Type B pancreatic cell (in vitro differentiated cells): ENCODE measurements around the gene PHLPP1. TPM values are rescaled to one million over a fixed set of nuclear protein-coding genes. Genes with fewer than 3 reads are reported as not detected.

ENCODE experiments used
- DNase-seq: peaks from one replicate; pipeline ENCODE4 v3.0.0; 2021; ENCODE audit warnings: mixed read lengths; ENCODE audit not compliant: unreplicated experiment; ENCODE audit errors: extremely low spot score
- H3K27ac Mint-ChIP-seq: 2 replicates; pipeline ENCODE4 v1.8.0; 2021; ENCODE audit warnings: mild to moderate bottlenecking, mixed read lengths
- H3K27me3 Mint-ChIP-seq: 2 replicates; pipeline ENCODE4 v1.8.0; 2021; ENCODE audit warnings: mixed read lengths
- H3K36me3 Mint-ChIP-seq: 2 replicates; pipeline ENCODE4 v1.8.0; 2021; ENCODE audit warnings: mixed read lengths
- H3K4me1 Mint-ChIP-seq: one replicate; pipeline ENCODE4 v1.8.0; 2021; ENCODE audit warnings: mixed read lengths; ENCODE audit not compliant: unreplicated experiment
- H3K4me3 Mint-ChIP-seq: 2 replicates; pipeline ENCODE4 v1.8.0; 2021; ENCODE audit warnings: mild to moderate bottlenecking, mixed read lengths
- H3K9me3 Mint-ChIP-seq: 2 replicates; pipeline ENCODE4 v1.8.0; 2021; ENCODE audit warnings: mixed read lengths
- total RNA-seq: library from RNA; stranded (reverse); gene quantifications from 2 replicates; pipeline ENCODE4 v1.2.1, GENCODE V29; 2021; ENCODE audit warnings: low replicate concordance
- TF ChIP-seq, protein P1 (sequence below): fragments of 200-600 bp; sonication (generic); conservative IDR thresholded peaks from 2 replicates; pipeline ENCODE4 v1.5.0; 2021; ENCODE audit warnings: antibody characterized with exemption, mild to moderate bottlenecking

The PHLPP1 gene
- total RNA-seq, 1 donor from 2014 or later = 28.5 TPM

DNA sequence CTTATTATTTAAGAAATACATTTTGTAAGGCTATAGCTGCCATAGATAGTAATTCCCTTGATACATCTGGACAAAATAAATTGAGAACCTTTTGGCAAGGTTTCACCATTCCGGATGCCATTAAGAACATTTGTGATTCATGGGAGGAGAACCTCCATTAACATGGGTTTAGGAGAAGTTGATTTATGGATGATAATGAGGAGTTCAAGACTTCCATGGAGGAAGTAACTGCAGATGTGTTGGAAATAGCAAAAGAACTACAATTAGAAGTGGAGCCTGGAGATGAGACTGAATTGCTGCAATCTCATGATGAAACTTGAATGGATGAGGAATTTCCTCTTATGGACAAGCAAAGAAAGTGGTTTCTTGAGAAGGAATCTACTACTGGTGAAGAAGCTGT is 17.3 kb downstream of the PHLPP1 start:
- Mint-ChIP-seq H3K27ac (no peak overlapping the region), H3K4me1 (peaks cover 14% of the 10 kb centered on the region), H3K27me3 (no peaks in the 10 kb centered on the region), H3K4me3 (no peak overlapping the region), H3K36me3 (peaks cover 25% of the 10 kb centered on the region), H3K9me3 (peaks cover 11% of the 10 kb centered on the region)
- TF ChIP-seq, protein P1, sequence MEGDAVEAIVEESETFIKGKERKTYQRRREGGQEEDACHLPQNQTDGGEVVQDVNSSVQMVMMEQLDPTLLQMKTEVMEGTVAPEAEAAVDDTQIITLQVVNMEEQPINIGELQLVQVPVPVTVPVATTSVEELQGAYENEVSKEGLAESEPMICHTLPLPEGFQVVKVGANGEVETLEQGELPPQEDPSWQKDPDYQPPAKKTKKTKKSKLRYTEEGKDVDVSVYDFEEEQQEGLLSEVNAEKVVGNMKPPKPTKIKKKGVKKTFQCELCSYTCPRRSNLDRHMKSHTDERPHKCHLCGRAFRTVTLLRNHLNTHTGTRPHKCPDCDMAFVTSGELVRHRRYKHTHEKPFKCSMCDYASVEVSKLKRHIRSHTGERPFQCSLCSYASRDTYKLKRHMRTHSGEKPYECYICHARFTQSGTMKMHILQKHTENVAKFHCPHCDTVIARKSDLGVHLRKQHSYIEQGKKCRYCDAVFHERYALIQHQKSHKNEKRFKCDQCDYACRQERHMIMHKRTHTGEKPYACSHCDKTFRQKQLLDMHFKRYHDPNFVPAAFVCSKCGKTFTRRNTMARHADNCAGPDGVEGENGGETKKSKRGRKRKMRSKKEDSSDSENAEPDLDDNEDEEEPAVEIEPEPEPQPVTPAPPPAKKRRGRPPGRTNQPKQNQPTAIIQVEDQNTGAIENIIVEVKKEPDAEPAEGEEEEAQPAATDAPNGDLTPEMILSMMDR = no peak
- no peak for DNase-seq

DNA sequence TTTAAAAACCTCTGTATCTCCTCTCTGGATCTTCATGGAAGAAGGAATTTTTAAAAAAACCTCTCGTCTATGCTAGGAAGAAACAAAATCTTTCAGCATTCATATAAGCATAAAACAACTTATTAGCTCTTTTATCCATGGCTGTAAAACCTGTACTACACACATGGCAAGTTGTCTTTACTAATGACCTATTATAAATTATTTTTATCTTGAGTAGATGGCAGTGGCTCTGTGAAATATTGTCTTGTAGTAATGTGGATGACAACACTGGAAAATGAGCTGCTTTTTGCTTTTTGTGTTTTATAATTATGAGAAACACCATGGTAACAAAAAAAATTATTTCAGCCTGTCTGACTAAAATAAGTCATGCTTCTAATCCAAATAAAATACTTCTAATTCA is 18.9 kb downstream of the PHLPP1 start:
- H3K4me3 Mint-ChIP-seq = peak overlapping the region; percentile 0
- TF ChIP-seq, protein P1 = no peak
- H3K9me3 Mint-ChIP-seq = peaks cover 12% of the 10 kb centered on the region
- peaks cover 19% of the 10 kb centered on the region for H3K36me3 Mint-ChIP-seq
- H3K27ac Mint-ChIP-seq = no peak overlapping the region
- H3K4me1 Mint-ChIP-seq = peaks cover 16% of the 10 kb centered on the region
- no peak for DNase-seq
- H3K27me3 Mint-ChIP-seq = no peaks in the 10 kb centered on the region

DNA sequence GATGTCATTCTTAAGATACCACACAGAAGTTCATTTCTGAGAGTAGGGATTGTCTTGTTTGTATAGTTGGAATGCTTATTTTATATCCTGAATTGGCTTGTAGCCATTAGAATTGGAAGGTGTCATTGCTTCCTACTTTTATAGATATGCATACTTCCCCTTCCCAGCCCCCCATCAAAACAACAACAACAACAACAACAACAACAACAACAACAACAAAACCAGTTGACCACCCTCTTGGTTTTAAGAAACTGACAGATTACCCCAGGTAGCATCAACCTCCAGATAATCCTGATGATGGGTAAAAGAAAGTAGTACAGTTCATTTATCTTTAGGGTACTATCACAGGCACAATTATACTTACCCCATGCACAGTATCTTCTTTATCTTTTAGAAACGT is 20.0 kb downstream of the PHLPP1 start:
- Mint-ChIP-seq H3K36me3 (peaks cover 15% of the 10 kb centered on the region), H3K27me3 (no peaks in the 10 kb centered on the region), H3K9me3 (peaks cover 12% of the 10 kb centered on the region), H3K4me3 (no peak overlapping the region), H3K27ac (no peak overlapping the region), H3K4me1 (peaks cover 18% of the 10 kb centered on the region)
- no peak for DNase-seq
- TF ChIP-seq, protein P1 = no peak

DNA sequence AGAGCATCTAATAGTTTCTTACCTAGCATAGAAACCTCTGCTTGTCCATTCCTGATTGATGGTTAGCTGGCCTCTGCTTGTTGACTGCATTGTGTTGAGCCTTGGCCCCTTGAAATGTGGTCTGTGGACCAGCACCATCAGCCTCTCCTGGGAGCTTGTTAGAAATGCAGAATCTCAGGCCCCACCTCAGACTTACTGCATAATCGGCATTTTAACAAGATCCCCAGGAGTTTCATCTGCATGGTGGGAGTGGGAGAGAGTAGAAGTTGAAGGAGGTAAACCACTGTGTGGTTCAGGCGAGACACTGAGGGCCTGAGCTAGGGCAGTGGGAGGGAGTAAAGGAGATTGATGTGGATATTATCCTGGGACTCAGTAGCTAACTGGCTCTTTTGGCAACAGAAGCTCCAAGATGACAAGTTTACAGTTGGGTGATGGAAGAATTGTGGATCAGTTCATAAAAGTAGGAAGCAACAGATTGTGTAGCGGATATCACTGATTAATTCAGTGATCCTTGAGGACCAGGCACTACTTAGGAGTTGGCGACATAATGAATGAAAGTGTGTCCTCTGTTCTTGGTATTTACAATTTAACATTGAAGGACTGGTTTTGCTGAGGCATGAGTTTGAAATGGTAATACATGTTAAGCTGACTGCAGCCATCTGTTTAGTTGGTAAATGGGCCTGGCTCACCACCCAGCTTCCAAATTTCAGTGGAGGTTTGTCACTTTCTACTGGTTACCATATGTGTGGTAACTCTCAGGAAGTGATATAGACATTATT is 20.9 kb downstream of the PHLPP1 start:
- Mint-ChIP-seq H3K9me3 (peaks cover 11% of the 10 kb centered on the region), H3K36me3 (peaks cover 13% of the 10 kb centered on the region), H3K4me3 (no peak overlapping the region), H3K27ac (peak overlapping the region; percentile 22), H3K27me3 (no peaks in the 10 kb centered on the region), H3K4me1 (peaks cover 22% of the 10 kb centered on the region)
- TF ChIP-seq, protein P1 = no peak
- DNase-seq = no peak

DNA sequence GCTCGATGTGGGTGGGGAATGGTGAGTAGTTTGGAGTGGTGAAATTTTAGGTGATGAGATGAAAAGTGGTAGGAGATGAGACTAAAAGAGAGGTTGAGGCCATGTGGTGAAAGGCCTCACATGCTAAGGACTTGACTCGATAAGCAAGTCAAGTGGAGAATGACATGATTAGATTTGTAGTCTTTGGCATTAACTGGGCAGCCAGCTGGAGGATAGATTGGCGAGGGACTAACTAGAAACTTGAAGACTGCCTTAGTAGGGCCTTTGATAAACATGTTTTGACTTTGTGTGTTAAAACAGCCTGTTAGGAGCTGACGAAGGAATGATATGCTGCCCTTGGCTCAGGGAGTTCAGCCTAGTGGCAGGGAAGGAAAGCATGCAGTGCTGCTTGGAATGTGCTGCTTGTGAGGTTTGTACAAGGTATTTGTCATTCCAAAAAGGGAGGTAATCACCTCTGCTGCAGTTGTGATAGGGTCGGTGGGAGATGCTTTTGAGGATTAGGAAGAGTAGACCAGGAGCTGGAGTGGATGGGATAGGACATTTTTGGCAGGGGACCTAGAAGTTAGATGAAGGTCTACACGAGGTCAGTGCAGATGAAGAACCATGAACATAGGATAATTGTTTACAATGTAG is 22.0 kb downstream of the PHLPP1 start:
- no peak overlapping the region for H3K4me3 Mint-ChIP-seq
- TF ChIP-seq, protein P1 = no peak
- peaks cover 5% of the 10 kb centered on the region for H3K9me3 Mint-ChIP-seq
- peak overlapping the region; percentile 22 for H3K27ac Mint-ChIP-seq
- peaks cover 8% of the 10 kb centered on the region for H3K36me3 Mint-ChIP-seq
- H3K27me3 Mint-ChIP-seq = no peaks in the 10 kb centered on the region
- no peak for DNase-seq
- H3K4me1 Mint-ChIP-seq = peaks cover 29% of the 10 kb centered on the region
